Fibroblast of upper back skin (primary cell): ENCODE data around the gene SLC52A1.
A peak's percentile ranks its signal among the peaks of the same experiment; 100 is the strongest.

Source experiments
- DNase-seq: peaks from one replicate; pipeline ENCODE4 v3.0.0-alpha.2; 2013

The SLC52A1 gene

GRCh38 chr17:4986951-4987766 lies 48.1 kb downstream of the SLC52A1 start, which contains the start of gene CAMTA2:
CAMTA2 (minus strand) TSS chr17:4987675; CDS start chr17:4986222, 1,453 bp downstream.
- DNase-seq: peak; percentile 74

DNA sequence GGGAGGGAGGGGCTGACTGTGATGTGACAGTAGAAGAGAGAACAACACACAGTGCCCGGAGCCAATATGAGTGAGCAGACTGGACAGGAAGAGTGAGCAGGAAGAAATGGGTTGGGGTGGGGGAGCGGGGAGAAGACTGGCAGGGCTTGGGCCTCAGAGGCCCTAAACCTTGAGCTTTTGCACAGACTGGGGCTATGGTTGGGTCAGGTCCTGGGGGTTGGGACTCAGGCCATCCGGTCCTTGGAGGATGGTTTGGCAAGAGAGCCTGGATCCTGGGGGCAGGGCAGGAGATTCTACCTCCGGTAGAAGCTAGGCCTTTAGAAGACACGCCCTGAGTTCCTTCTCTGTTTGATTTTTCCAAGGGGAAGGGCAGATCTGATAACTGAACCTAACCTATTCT lies 48.8 kb downstream of the SLC52A1 start:
- DNase-seq: no peak
